IMR-90 (cell line): ENCODE data around the gene MYO3B. TPM values are rescaled to one million over a fixed set of nuclear protein-coding genes. Genes with fewer than 3 reads are reported as not detected.

ENCODE experiments used
- ATAC-seq: fragments of 200-7000 bp; cut with Tn5 transposase; 2 replicates; pipeline ENCODE4 v1.9.1; 2020; ENCODE audit warnings: low read depth, mild to moderate bottlenecking, moderate library complexity
- BruUV-seq: library from RNA; stranded (reverse); fragments of 400-500 nt; replicated peaks from 2 replicates; lab custom pipeline; 2021; lab: Mats Ljungman, UMichigan
- CTCF ChIA-PET: fragments of 300-600 bp; formaldehyde crosslinking; extraction: SDS; loops from one replicate; lab custom pipeline; 2021; ENCODE audit warnings: antibody characterized with exemption; lab: Yijun Ruan, JAX
- POLR2A ChIA-PET: fragments of 300-600 bp; sonication (Branson Sonifier 250); formaldehyde crosslinking; loops from one replicate; lab custom pipeline; 2022; ENCODE audit warnings: antibody characterized with exemption; ENCODE audit not compliant: unreplicated experiment; lab: Charles Lee
- DNase-seq: peaks from one replicate; pipeline ENCODE4 v3.0.0; 2013
- H2AFZ ChIP-seq: replicated peaks from 2 replicates; pipeline ENCODE3; 2013; ENCODE audit warnings: low read length, mild to moderate bottlenecking; ENCODE audit not compliant: poor library complexity
- H2AK5ac ChIP-seq: 2 replicates; pipeline ENCODE4 v1.6.1; 2013; ENCODE audit warnings: low read depth, low read length, inconsistent platforms
- H2AK9ac ChIP-seq: replicated peaks from 2 replicates; pipeline ENCODE3; 2013; ENCODE audit warnings: mild to moderate bottlenecking, low read depth, low read length, moderate library complexity; ENCODE audit not compliant: poor library complexity
- H2BK120ac ChIP-seq: 2 replicates; pipeline ENCODE4 v1.6.1; 2013; ENCODE audit warnings: low read depth, low read length, inconsistent platforms
- H2BK15ac ChIP-seq: 3 replicates; pipeline ENCODE4 v1.6.1; 2013; ENCODE audit warnings: low read depth, low read length, inconsistent platforms
- H2BK20ac ChIP-seq: 2 replicates; pipeline ENCODE4 v1.6.1; 2013; ENCODE audit warnings: low read depth, mild to moderate bottlenecking, inconsistent platforms, low read length, moderate library complexity
- H2BK5ac ChIP-seq: 2 replicates; pipeline ENCODE4 v1.6.1; 2013; ENCODE audit warnings: mild to moderate bottlenecking, low read depth, low read length, inconsistent platforms; ENCODE audit not compliant: poor library complexity, severe bottlenecking
- H3K14ac ChIP-seq: replicated peaks from 2 replicates; pipeline ENCODE4 v1.6.1; 2013; ENCODE audit warnings: low read depth, low read length, inconsistent platforms
- H3K18ac ChIP-seq: 2 replicates; pipeline ENCODE4 v1.6.1; 2013; ENCODE audit warnings: low read depth, low read length, control low read depth
- H3K23ac ChIP-seq: 2 replicates; pipeline ENCODE4 v1.6.1; 2013; ENCODE audit warnings: low read depth, low read length, inconsistent platforms
- H3K27ac ChIP-seq: 2 replicates; pipeline ENCODE4 v1.5.1; 2013; ENCODE audit warnings: mild to moderate bottlenecking, control low read depth, low read length; ENCODE audit not compliant: insufficient read depth
- H3K27me3 ChIP-seq: 2 replicates; pipeline ENCODE4 v1.6.1; 2013; ENCODE audit warnings: low read length; ENCODE audit not compliant: control insufficient read depth, insufficient read depth
- H3K36me3 ChIP-seq: 2 replicates; pipeline ENCODE4 v1.6.1; 2013; ENCODE audit warnings: low read length, mixed read lengths; ENCODE audit not compliant: control insufficient read depth, insufficient read depth
- H3K4ac ChIP-seq: 2 replicates; pipeline ENCODE4 v1.6.1; 2013; ENCODE audit warnings: low read depth, low read length, inconsistent platforms
- H3K4me1 ChIP-seq: 2 replicates; pipeline ENCODE4 v1.6.1; 2013; ENCODE audit warnings: low read length, mixed read lengths; ENCODE audit not compliant: control insufficient read depth, insufficient read depth
- H3K4me2 ChIP-seq: 2 replicates; pipeline ENCODE4 v1.6.1; 2013; ENCODE audit warnings: low read depth, mild to moderate bottlenecking, control low read depth, low read length, moderate library complexity
- H3K4me3 ChIP-seq: 2 replicates; pipeline ENCODE4 v1.5.1; 2013; ENCODE audit warnings: low read depth, mild to moderate bottlenecking, control low read depth, low read length, moderate library complexity; ENCODE audit not compliant: insufficient read depth
- H3K56ac ChIP-seq: 2 replicates; pipeline ENCODE4 v1.6.1; 2013; ENCODE audit warnings: low read length, inconsistent platforms; ENCODE audit not compliant: insufficient read depth; ENCODE audit errors: extremely low read depth
- H3K79me1 ChIP-seq, 2 experiments: 2 replicates each; pipeline ENCODE4 v1.6.1; 2013; ENCODE audit warnings: low read length in 2 of 2, inconsistent platforms in 1 of 2, low read depth in 1 of 2
- H3K9ac ChIP-seq: 2 replicates; pipeline ENCODE4 v1.6.1; 2013; ENCODE audit warnings: low read depth, low read length, control low read depth
- H3K9me1 ChIP-seq: 2 replicates; pipeline ENCODE4 v1.6.1; 2013; ENCODE audit warnings: low read length, inconsistent platforms; ENCODE audit not compliant: insufficient read depth
- H3K9me3 ChIP-seq: 2 replicates; pipeline ENCODE4 v1.6.1; 2013; ENCODE audit warnings: low read length; ENCODE audit not compliant: control insufficient read depth, insufficient read depth
- H4K20me1 ChIP-seq: 2 replicates; pipeline ENCODE4 v1.6.1; 2013; ENCODE audit warnings: low read length, inconsistent platforms; ENCODE audit not compliant: insufficient read depth
- H4K5ac ChIP-seq: 2 replicates; pipeline ENCODE4 v1.6.1; 2013; ENCODE audit warnings: mild to moderate bottlenecking, low read depth, low read length, control low read depth
- H4K8ac ChIP-seq, 2 experiments: 2 replicates each; pipeline ENCODE4 v1.6.1; 2013; ENCODE audit warnings: low read depth in 2 of 2, low read length in 2 of 2, control low read depth in 1 of 2, inconsistent platforms in 1 of 2
- H4K91ac ChIP-seq: 2 replicates; pipeline ENCODE4 v1.6.1; 2013; ENCODE audit warnings: low read depth, low read length, inconsistent platforms; ENCODE audit not compliant: insufficient read depth
- BHLHE40 ChIP-seq: fragments of 150-350 bp; IDR thresholded peaks from 2 replicates; pipeline ENCODE4 v1.6.1; 2016; ENCODE audit warnings: mild to moderate bottlenecking, low read depth, low read length
- CEBPB ChIP-seq: IDR thresholded peaks from 2 replicates; pipeline ENCODE4 v1.6.1; 2012; ENCODE audit warnings: low read depth, low read length, improper control_type of control experiment
- USF2 ChIP-seq: fragments of 150-350 bp; IDR thresholded peaks from 2 replicates; pipeline ENCODE4 v1.6.1; 2017; ENCODE audit warnings: mild to moderate bottlenecking, antibody characterized with exemption, low read length, low read depth
- WGBS, 2 experiments: methylation state at CpG; one replicate each; pipeline versions ENCODE4 v1.1.5 to v1.1.7; 2013; ENCODE audit warnings: missing lambda C conversion rate in 2 of 2; ENCODE audit not compliant: insufficient read length in 1 of 2; ENCODE audit errors: extremely low coverage in 2 of 2; 5-methylcytosine and 5-hydroxymethylcytosine counted together
- dilution Hi-C: fragments of 300-500 bp; cut with HindIII; formaldehyde crosslinking; loops from one replicate; pipeline ENCODE4 v1.14.3; 2018; ENCODE audit warnings: low sequenced_read_pairs; ENCODE audit not compliant: unreplicated experiment
- in situ Hi-C: fragments of 300-500 bp; cut with MboI; formaldehyde crosslinking; loops from 3 replicates; pipeline ENCODE4 v1.14.3; 2019; ENCODE audit warnings: low sequenced_read_pairs, inconsistent platforms, mixed read lengths
- intact Hi-C: fragments of 100-400 bp; cut with micrococcal nuclease; formaldehyde crosslinking; loops from 2 replicates; pipeline ENCODE4 v1.10.0; 2022
- polyA plus RNA-seq, 3 experiments: library from polyadenylated mRNA; depleted of rRNA; stranded (reverse); fragments of >200 nt; gene quantifications; 2 replicates each; pipeline ENCODE4 v1.2.3, GENCODE V29; 2012; ENCODE audit warnings: low replicate concordance in 1 of 3
- total RNA-seq: library from RNA; depleted of rRNA; stranded (reverse); fragments of >200 nt; gene quantifications from 2 replicates; pipeline ENCODE4 v1.2.3, GENCODE V29; 2012

Gene MYO3B
- total and polyA plus RNA-seq, 2 of the 4 experiments (the other 2 are of a cell fraction) = 0.02 TPM; not detected in 1

- intact Hi-C loops = no loop called here
- no TSS peak for BruUV-seq
- dilution Hi-C loops = no loop called here
- no peaks in the 10 kb centered on the region for H3K4me1 ChIP-seq
- H2AFZ ChIP-seq = no peak overlapping the region
- no peak overlapping the region for H3K14ac ChIP-seq
- in situ Hi-C loops = no loop called here
- H3K9me3 ChIP-seq = no peaks in the 10 kb centered on the region
- H3K56ac ChIP-seq = no peak overlapping the region
- H3K79me1 ChIP-seq = no peaks in the 10 kb centered on the region
- H2BK20ac ChIP-seq = no peak overlapping the region
- no peak overlapping the region for H3K9ac ChIP-seq
- TF ChIP-seq CEBPB = no peak
- no peak for TF ChIP-seq BHLHE40
- no peak for TF ChIP-seq USF2
- no peak overlapping the region for H3K27ac ChIP-seq
- no peak overlapping the region for H2BK5ac ChIP-seq
- no peak for ATAC-seq
- no peak overlapping the region for H4K91ac ChIP-seq
- DNase-seq = no peak
- H4K20me1 ChIP-seq = no peaks in the 10 kb centered on the region
- no peak overlapping the region for H3K18ac ChIP-seq
- no peak overlapping the region for H2BK15ac ChIP-seq
- no peak overlapping the region for H4K5ac ChIP-seq
- no peak overlapping the region for H3K4me3 ChIP-seq
- no peak overlapping the region for H2AK5ac ChIP-seq
- H2BK120ac ChIP-seq = no peak overlapping the region
- 67% methylated on average over 1 of the region's 2 CpGs; no CpG with 5 or more reads in 1 of the 2 experiments for WGBS, 2 experiments
- no peaks in the 10 kb centered on the region for H3K36me3 ChIP-seq
- H4K8ac ChIP-seq = no peak overlapping the region
- ChIA-PET CTCF (no interaction called here), POLR2A (no interaction called here)
- no peak overlapping the region for H3K23ac ChIP-seq
- H2AK9ac ChIP-seq = no peak overlapping the region
- no peaks in the 10 kb centered on the region; the same call in 1 of the 2 replicates for H3K27me3 ChIP-seq
- no peak overlapping the region for H3K4me2 ChIP-seq
- no peaks in the 10 kb centered on the region for H3K9me1 ChIP-seq
- no peak overlapping the region for H3K4ac ChIP-seq
Measured at GRCh38 chr2:170579511-170579910, 401.6 kb downstream of the MYO3B start.
